ENCODE measurements around the gene MUC5AC. TPM values are rescaled to one million over a fixed set of nuclear protein-coding genes. Genes with fewer than 3 reads are reported as not detected.
"Not testable (repeated sequence)": the region's sequence is repeated elsewhere in the genome, so short reads cannot be mapped to it uniquely, and the experiment has no call there.

MUC5AC gene
- total and polyA plus RNA-seq, 4 donors, result not detected

DNA sequence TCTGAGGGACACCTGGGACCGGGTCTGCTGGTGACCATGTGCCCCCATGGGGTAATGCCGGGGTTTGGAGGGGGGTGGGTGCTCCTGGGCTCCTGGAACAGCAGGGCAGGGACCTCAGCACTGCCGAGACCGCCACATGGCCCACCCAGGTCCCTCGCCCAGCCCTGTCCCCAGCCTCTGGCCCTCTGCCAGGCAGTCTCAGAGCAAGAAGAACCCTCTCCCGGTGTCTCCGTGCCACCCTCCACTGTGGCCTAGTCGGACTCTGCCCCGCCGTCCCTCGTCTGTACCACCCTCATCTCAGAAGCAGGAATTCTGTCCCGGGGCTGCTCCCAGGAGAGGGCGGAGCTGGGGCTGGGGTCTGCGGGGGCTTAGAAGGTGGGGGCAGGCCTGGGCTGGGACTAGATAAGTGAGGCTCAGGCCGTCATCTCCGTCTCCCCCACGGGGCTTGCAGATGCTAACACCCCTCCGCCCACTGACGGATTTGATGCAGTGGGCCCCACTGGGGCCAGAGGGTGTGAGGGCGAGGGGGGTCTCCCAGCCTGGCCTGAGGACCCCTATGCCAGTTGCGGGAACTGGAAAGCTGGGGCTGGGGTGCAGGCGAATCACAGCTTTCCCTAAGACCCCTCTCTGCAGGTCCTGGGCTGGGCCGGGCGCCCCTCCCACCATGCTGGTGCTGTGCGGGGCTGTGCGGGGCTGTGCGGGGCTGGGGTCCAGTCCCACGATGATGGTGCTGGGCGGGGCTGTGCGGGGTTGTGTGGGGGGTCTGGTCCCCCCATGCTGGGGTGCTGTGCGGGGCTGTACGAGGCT is 1.1 kb downstream of the MUC5AC start:
- H3K36me3 ChIP-seq (ENCODE audit: control insufficient read depth in 4 of 4, insufficient read depth in 3 of 4, low read depth in 1 of 4, low read length in 3 of 4), result peaks cover 0 to 1% (median 0%) of the 10 kb centered on the region in 4 donors
- H3K4me3 ChIP-seq (ENCODE audit: low read depth in 1 of 3, low read length in 3 of 3), result no peak overlapping the region
- 76% methylated on average over 32 of the region's 32 CpGs for WGBS
- no peak overlapping the region for H3K9ac ChIP-seq (ENCODE audit: low read depth in 1 of 2, low read length in 2 of 2)
- H3K9me3 ChIP-seq (ENCODE audit: control insufficient read depth in 4 of 4, low read length in 3 of 4), result no peaks in the 10 kb centered on the region
- H3K27me3 ChIP-seq (ENCODE audit: control insufficient read depth in 4 of 4, insufficient read depth in 4 of 4, low read length in 3 of 4), result no peaks in the 10 kb centered on the region
- no peak for TF ChIP-seq JUND (IDR thresholded peaks at IDR 0.05)
- TF ChIP-seq, protein P1, sequence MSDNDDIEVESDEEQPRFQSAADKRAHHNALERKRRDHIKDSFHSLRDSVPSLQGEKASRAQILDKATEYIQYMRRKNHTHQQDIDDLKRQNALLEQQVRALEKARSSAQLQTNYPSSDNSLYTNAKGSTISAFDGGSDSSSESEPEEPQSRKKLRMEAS (IDR thresholded peaks at IDR 0.05), result no peak
- TF ChIP-seq EGR1 (IDR thresholded peaks at IDR 0.05; ENCODE audit: low read depth in 2 of 2), result no peak
- TF ChIP-seq RXRA (IDR thresholded peaks at IDR 0.05), result no peak
- no peak overlapping the region for H3K27ac ChIP-seq (ENCODE audit: low read depth in 1 of 2, low read length in 2 of 2)
- peaks cover 0 to 3% (median 1%) of the 10 kb centered on the region in 4 donors for H3K4me1 ChIP-seq (ENCODE audit: control insufficient read depth in 4 of 4, insufficient read depth in 4 of 4, low read length in 3 of 4)
- DNase-seq (ENCODE audit: low spot score), result no peak

DNA sequence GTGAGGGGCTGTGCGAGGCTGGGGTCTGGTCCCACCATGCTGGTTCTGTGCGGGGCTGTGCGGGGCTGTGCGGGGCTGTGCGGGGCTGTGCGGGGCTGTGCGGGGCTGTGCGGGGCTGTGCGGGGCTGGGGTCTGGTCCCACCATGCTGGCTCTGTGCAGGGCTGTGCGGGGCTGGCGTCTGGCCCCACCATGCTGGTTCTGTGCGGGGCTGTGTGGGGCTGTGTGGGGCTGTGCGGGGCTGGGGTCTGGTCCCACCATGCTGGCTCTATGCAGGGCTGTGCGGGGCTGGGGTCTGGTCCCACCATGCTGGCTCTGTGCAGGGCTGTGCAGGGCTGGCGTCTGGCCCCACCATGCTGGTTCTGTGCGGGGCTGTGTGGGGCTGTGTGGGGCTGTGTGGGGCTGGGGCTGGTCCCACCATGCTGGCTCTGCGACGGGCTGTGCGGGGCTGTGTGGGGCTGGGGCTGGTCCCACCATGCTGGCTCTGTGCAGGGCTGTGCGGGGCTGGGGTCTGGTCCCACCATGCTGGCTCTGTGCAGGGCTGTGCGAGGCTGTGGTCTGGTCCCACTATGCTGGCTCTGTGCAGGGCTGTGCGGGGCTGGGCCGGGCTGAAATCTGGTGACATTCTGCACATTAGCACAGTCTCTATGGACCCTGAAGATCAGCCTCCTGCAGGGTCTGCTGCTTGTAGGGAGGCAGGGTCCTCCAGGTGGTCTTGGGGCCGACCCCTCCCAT is 1.9 kb downstream of the MUC5AC start:
- not testable (repeated sequence) for H3K36me3 ChIP-seq (ENCODE audit: control insufficient read depth in 4 of 4, insufficient read depth in 3 of 4, low read depth in 1 of 4, low read length in 3 of 4); H3K9me3 ChIP-seq (ENCODE audit: control insufficient read depth in 4 of 4, low read length in 3 of 4); H3K4me1 ChIP-seq (ENCODE audit: control insufficient read depth in 4 of 4, insufficient read depth in 4 of 4, low read length in 3 of 4); H3K9ac ChIP-seq (ENCODE audit: low read depth in 1 of 2, low read length in 2 of 2); H3K27me3 ChIP-seq (ENCODE audit: control insufficient read depth in 4 of 4, insufficient read depth in 4 of 4, low read length in 3 of 4); H3K27ac ChIP-seq (ENCODE audit: low read depth in 1 of 2, low read length in 2 of 2); H3K4me3 ChIP-seq (ENCODE audit: low read depth in 1 of 3, low read length in 3 of 3); DNase-seq (ENCODE audit: low spot score)
- 59% methylated on average over 24 of the region's 24 CpGs for WGBS

DNA sequence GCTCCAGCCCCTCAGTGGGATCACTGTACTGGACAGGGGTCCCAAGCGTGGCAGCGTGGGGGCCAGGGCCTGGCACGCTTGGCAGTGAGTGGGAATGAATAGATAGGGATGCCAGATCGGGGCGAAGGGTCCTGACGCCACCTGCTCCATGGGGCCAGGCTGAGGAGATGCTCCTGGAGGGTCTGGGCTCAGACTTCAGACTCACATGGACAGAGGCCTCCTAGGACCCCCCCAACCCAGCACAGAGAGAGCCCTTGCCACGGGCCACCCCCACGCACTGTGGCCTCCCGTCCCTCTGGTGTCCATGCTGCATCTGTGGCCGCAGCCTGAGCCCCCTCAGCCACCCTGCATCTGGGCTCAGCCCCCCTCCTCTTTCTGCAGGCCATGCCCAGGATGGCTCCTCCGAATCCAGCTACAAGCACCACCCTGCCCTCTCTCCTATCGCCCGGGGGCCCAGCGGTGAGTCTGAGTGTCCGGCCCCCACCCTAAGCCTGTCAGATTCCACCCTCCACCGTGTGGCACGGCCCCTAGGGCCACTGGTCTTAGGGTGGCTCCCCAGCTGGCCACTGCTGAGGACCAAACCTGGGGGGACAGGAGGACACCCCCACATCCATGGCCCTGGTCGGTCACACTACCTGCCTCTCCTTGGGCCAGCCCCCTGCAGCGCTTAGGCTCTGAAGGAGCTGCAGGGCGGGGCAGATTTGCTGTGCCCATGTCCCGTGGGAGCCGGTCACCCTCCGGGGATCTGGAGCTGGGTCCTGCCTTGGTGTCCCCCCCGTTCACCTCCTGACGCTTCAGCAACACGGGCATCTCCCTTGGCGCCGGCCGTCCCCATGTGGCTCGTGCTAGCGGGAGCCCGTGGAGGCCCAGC is 2.7 kb downstream of the MUC5AC start:
- Histone ChIP-seq H3K9ac (ENCODE audit: low read depth in 1 of 2, low read length in 2 of 2) (no peak overlapping the region), H3K9me3 (ENCODE audit: control insufficient read depth in 4 of 4, low read length in 3 of 4) (no peaks in the 10 kb centered on the region), H3K27me3 (ENCODE audit: control insufficient read depth in 4 of 4, insufficient read depth in 4 of 4, low read length in 3 of 4) (no peaks in the 10 kb centered on the region), H3K4me1 (ENCODE audit: control insufficient read depth in 4 of 4, insufficient read depth in 4 of 4, low read length in 3 of 4) (no peaks in the 10 kb centered on the region), H3K27ac (ENCODE audit: low read depth in 1 of 2, low read length in 2 of 2) (no peak overlapping the region), H3K36me3 (ENCODE audit: control insufficient read depth in 4 of 4, insufficient read depth in 3 of 4, low read depth in 1 of 4, low read length in 3 of 4) (peaks cover 0 to 1% (median 0%) of the 10 kb centered on the region in 4 donors), H3K4me3 (ENCODE audit: low read depth in 1 of 3, low read length in 3 of 3) (no peak overlapping the region)
- TF ChIP-seq, protein P1 (IDR thresholded peaks at IDR 0.05), result no peak
- TF ChIP-seq, protein P2, sequence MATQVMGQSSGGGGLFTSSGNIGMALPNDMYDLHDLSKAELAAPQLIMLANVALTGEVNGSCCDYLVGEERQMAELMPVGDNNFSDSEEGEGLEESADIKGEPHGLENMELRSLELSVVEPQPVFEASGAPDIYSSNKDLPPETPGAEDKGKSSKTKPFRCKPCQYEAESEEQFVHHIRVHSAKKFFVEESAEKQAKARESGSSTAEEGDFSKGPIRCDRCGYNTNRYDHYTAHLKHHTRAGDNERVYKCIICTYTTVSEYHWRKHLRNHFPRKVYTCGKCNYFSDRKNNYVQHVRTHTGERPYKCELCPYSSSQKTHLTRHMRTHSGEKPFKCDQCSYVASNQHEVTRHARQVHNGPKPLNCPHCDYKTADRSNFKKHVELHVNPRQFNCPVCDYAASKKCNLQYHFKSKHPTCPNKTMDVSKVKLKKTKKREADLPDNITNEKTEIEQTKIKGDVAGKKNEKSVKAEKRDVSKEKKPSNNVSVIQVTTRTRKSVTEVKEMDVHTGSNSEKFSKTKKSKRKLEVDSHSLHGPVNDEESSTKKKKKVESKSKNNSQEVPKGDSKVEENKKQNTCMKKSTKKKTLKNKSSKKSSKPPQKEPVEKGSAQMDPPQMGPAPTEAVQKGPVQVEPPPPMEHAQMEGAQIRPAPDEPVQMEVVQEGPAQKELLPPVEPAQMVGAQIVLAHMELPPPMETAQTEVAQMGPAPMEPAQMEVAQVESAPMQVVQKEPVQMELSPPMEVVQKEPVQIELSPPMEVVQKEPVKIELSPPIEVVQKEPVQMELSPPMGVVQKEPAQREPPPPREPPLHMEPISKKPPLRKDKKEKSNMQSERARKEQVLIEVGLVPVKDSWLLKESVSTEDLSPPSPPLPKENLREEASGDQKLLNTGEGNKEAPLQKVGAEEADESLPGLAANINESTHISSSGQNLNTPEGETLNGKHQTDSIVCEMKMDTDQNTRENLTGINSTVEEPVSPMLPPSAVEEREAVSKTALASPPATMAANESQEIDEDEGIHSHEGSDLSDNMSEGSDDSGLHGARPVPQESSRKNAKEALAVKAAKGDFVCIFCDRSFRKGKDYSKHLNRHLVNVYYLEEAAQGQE (IDR thresholded peaks at IDR 0.05), result no peak
- TF ChIP-seq RAD21 (IDR thresholded peaks at IDR 0.05) (no peak), HNF4A (conservative IDR thresholded peaks at IDR 0.05) (no peak)
- no peak for DNase-seq (ENCODE audit: low spot score)
- 86% methylated on average over 32 of the region's 32 CpGs for WGBS
